NCI-H2171 (cell line): ENCODE results near the gene EEF1AKMT3.
A peak's percentile ranks its signal among the peaks of the same experiment; 100 is the strongest.

ENCODE experiments used
- DNase-seq: peaks from one replicate; lab custom pipeline; 2025; lab: John Stamatoyannopoulos, UW

The EEF1AKMT3 gene

DNA sequence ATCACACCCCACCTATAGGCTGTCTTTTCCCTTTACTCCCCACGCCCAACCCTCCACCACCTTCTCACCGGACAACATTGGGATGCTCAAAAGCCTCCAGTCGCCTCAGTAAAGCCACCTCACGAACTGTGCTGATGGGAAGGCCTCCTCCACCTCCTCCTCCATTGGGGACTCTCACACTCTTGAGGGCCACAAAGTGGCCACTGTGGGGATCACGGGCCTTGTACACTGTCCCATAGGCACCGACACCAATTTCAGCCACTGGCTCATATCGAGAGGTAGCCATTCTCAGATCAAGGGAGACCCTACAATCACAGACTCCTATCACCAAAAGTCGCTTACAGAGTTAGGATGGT is 21.0 kb upstream of the EEF1AKMT3 start:
- DNase-seq = no peak

DNA sequence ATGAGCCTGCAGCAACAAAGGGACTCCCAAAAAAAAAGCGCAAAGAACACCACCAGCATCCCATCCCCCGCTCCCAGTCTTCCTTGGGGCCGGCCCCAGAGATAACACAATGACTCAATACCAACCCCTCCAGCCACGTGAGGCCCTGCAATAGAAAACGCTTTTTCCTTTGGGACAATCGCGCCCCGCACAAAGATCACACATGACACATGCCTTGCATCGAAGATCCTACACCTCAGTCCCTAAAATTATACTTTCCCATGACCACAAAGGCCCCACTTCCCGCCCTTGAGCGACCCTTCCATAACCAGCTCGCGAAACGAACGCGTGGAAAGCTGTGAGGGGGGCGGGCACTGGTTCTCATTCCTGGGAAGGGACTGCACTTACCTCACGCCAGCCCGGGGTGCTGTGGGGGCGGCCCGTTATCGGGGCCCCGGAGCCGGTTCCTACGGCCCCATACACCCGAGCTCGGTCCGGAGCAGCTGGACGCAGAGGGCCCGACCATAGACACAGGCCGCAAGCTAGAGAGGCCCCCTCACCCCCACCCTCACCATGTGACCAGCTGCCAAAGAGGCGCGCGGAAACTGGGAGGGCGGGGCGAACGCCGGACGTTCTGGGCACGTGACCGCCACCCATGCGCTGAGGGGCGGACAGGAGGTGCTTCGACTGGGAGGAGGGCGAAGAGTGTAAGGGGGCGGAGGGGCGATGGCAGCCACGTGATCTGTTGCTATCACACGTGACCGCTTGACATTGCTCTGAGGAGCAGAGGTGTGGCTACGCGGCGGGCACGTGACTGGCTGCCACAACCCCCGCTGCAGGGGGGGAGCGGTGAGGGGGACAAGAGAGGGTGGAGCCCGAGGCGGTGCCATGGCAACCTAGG is 20.4 kb upstream of the EEF1AKMT3 start, which contains the start of gene CDK4:
Gene CDK4, minus strand, starts transcription at position 523 of the 880 bp plus-strand sequence. CDS start 593 bp downstream, outside the sequence.
- peak; percentile 98 for DNase-seq

DNA sequence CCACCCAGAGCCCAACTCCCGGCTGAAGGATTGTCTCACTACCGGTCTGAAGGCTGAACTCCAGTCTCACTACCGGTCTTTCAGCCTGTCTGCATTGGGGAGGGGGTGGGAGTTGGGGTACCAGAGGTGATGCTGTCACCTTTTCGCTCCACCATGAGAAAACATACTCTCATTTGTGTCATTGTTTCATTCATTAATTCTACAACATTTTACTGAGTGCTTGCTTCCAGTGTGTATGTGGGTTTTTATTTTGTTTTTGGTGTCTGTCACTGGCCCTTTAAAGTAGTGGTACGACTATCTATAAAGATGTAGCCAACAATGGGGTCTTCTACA is 19.8 kb upstream of the EEF1AKMT3 start:
- no peak for DNase-seq

DNA sequence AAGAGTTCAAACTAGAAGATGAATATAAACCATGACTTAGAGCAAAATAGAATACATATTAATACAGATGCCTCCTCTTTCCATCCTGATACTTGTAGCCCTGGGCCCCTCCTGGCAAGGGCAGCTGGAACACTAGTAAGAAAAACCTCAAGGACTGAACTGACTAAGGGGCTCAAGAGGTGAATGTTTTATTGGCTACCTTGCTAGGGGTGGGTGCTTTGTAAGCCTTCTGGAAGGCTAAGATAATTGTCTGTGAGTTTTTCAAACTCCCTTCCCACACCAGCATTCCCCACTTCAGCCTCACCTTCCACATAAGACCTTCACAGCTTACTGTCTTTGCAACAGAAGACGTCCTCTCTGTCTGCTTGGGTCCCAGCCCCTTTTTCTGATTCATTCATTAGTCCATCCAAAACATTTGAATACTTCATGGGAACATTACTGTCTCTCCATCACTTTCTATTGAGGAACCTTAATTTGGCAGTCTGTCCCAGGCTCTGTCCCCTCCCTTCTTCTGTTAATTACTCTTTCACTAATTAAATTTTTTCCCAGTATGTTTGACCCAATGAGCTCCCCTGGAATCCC is 18.6 kb upstream of the EEF1AKMT3 start:
- DNase-seq = no peak

DNA sequence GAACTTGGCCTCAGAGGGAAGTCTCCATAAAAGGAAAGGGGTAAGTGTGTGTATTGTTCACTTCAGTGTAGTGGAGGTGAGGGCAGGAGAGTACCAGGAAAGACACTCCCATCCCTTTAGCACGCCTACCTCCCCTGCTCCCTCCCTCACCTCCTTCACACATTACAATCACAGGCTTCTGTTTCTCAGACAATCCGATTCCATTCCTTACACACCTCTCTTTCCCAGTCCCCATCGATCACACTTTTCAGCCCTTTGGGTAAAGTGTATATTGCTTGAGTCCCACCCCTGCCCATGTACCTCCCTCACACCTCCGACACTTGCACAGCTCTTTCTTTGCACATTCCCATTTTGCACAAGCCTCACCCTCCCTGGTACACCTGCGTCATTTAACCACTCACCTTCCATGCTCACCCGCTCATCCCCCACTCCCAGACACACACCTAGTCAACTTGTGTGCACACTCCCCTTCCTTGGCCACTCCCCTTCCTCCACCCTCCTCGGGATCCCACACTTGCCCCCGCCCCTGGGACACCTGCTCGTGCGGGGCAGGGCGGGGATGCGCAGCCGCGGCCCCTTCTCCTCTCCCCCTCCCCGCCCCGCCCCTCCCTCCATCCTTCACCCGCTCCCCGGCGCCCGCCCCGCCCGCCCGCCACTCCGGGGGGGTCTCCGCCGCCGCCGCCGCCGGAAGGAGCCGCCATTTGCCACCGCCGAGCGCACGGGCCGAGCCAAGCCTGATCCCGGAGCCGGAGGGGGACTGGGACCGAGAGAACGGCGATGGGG is 17.8 kb upstream of the EEF1AKMT3 start, which contains the start of gene MARCHF9:
Gene MARCHF9, plus strand, starts transcription at position 693 of the 783 bp plus-strand sequence. CDS start 426 bp downstream, outside the sequence.
- peak; percentile 91 for DNase-seq

DNA sequence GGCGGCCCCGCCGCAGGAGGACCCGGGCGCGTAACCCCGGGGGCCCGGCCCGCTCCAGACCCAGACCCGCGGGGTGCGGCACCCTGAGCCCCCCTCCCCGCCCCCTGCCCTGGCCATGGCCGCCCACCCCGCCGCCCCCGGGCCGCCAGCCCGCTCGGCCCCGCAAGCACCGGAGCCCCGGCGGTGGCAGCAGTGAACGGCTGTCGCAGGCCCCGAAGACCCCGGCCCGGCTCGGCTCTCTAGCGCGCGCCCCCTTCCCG is 17.3 kb upstream of the EEF1AKMT3 start:
- DNase-seq = no peak

DNA sequence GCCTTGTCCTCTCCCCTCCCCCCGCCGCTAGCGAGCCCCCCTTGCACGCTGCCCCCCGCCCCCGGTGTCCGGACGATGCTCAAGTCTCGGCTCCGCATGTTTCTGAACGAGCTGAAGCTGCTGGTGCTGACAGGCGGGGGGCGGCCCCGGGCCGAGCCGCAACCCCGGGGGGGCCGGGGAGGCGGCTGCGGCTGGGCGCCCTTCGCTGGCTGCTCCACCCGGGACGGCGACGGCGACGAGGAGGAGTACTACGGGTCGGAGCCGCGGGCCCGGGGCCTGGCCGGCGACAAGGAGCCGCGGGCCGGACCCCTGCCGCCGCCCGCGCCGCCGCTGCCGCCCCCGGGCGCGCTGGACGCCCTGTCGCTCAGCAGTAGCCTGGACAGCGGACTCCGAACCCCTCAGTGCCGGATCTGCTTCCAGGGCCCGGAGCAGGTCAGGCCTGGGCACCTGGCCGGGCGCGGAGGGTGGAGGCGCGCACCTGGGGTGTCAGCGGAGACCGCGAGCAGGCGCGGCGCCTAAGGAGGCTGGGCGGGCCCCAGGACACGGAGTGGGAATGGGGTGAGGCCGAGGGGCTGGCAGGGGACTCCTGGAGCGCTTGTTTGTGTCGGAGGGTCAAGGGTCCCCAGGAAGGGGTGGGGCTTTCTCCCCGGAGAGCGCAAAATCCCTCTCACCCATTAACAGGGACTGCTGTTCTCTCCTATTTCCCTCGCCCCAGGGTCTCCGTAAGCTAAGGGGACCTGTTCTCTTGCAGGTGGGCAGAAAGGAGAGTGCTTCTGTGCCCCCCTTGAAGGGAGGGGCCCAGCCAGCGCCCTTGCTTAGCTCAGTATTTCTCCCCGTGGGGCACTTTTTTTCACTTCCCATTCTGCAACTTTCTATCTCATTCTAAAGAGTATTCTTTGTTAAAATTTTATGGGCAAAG is 16.7 kb upstream of the EEF1AKMT3 start:
- DNase-seq = peak; percentile 13

DNA sequence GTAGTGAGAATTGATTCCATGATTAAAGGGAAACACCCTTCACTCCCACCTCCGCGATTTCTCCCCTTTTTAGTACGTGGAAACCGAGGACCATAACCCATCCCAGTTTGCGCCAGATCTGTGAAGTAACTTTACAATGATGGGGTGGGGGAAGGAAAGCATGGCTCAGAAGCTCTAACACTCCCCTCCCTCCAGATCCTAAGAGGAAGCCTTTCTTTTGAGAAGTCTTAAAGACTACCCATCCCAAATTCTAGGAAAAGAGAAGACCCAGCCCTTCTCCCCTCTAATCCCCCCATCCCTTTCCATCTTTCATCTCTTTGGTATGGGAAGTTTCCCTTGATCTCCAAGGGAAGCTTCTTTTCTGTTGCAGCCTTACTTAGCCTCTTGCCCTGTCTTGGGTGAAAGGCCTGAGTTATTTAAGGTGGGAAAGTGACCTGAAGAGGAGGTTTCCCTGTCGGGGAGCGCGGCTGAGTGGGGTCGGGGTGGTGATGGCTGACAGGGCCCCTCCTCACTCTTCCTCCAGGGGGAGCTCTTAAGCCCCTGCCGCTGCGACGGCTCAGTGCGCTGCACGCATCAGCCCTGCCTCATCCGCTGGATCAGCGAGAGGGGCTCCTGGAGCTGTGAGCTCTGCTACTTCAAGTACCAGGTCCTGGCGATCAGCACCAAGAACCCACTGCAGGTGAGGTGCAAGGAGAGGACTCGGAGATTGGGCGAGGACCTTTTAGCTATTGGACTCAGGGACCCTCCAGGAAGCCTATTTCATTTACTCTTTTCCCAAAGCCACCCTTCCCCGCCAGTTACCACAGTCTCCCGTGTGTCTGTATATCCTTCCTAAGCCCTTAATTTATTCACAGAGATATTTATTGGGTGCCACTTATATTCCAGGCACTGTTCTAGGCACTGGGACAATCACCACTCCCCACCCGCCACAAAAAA is 15.7 kb upstream of the EEF1AKMT3 start:
- DNase-seq = no peak

DNA sequence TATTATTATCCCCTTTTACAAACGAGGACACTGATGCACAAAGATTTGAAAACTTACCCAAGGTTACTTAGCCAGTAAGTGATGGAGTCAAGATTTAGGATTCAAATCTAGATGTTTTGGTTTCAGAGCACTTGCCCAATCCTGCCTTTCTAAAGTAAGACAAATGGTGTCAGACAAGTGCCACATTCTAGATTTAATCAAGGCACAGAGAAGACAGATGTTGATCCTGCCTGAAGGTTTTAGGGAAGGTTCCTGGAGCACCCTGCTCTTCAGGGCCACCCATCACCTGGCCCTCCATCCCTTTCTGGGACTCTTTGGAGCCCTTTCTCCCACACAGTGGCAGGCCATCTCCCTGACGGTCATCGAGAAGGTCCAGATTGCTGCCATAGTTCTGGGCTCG is 14.6 kb upstream of the EEF1AKMT3 start:
- no peak for DNase-seq

DNA sequence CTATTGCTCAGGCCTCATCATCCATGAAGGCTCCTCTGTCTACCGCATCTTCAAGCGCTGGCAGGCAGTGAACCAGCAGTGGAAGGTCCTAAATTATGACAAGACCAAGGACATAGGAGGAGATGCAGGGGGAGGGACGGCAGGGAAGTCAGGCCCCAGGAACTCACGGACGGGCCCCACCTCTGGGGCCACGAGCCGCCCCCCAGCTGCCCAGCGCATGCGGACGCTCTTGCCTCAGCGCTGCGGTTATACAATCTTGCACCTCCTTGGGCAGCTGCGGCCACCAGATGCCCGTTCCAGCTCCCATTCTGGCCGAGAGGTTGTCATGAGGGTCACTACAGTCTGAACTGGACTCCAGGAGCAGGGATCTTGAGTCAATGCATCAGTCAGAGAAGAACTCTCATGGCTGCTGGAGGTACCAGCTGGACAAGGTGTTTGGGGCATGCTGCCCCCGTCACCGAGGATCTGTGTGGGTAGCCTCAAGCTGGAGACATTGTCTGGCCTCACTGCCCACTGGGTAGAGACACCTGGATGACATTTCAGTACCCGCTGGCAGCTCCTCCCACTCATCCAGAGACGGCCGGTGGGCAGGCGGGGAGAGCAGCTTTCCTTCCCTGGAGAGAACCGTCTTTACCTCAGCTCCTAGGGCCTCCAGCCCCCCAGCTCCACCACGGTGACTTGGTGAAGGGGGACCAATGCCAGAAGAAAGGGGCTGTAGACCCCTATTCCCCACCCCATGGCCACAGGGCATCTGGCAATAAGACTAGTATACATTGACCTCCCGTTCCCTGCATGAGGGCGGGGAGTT is 13.7 kb upstream of the EEF1AKMT3 start:
- DNase-seq = no peak

DNA sequence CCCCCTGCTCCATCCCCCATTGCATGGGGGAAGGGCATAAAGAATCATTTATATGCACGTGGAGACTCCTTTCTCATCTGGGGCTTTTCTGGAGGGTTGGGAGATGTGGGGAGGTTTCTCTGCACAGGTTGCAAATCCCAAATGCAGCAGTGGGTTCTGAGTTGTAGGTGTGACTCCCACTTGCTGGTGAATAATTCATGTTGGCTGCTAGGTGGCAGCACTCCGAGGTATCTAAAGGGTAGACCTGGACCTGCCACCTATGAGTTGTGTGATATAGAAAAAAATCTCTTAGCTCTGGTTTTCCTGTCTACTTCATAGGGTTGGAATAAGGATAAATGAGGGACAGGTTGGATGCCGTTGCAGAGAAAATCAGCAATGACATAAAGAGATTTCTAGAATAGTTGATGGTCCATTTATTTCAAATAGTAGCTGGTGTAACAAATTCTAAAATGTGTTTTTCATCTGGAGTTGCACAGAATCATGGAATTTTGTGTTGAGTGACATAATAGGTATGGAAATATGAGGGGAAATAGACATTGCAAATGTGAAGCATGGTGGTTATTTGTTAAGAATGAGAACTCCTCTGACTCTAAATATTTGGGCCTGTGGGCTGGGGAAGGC is 12.9 kb upstream of the EEF1AKMT3 start:
- DNase-seq = peak; percentile 12

DNA sequence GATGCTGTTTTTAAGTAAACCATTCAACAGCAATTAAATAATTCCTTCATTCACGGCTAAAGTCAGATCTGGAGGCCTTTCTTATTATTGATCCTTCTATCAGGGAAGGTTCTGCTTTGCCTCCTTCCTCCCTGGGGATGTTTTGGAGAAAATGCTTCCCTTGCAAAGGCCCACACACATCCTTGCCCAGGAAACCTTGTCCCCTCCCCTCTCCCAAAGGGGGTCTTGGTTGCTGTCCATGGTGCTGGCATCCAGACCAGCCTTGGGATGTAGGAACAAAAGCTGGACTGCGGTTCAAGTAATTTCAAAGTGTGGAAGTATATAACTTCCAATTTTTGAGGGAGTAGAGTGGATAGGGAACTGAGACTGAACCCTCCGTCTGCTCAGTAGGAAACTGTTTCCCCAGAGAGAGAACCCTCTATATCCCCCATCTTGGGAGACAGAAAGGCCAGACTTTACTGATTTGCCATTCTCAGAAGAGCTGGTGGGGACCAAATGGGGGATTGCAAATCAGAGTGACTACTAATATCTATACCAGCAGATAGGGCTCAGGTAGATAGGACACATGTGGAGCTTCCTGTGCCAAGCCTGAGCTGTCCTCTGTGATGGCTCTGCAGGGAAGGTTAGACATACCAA is 11.9 kb upstream of the EEF1AKMT3 start:
- no peak for DNase-seq

DNA sequence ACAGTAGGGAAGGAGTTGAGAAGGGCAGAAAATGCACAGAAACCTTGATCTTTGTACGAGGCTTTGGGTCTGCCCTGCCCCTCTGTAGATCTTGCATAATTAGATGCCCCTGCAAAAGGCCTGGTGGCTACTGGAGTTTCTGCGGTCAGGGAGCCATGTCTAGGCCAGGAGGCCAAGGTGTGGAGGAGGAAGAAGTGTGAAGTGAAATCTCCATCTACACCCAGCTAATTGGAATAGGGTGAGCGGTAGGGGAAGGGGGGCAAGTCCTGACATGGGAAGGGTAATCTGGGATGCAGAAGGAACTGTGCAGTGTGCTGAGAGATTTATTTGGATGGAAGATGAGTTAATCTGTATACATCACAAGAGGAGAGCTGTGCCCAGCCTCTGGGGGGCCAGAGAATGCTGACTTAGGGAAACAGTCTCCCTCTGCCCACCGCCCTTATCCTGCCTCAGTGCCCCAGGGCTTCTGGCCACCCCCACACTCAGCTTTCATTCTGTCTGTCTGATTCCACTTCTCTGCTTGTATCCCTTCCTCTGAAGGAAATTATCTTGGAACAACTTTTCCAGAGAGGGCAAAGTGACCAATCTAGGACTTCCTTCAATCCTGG is 10.9 kb upstream of the EEF1AKMT3 start:
- no peak for DNase-seq

DNA sequence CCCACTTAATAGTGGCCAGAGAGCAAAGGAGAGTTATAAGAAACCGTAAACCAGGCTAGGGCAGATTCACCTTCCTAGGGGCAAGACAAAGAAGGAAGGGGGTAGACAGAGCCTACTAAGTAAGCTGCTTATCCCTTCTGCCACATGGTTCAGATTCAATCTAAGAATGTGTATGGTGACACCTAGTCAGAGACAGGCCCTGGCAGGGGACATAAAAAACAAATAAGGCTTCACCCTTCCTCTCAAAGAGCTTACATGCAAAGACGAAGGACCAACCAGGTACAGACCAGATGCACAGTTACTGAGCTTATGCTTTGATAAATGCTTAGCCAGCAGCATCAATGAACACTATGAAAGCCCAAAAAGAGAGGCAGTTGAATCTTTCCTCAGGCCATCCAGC is 10.0 kb upstream of the EEF1AKMT3 start:
- no peak for DNase-seq

DNA sequence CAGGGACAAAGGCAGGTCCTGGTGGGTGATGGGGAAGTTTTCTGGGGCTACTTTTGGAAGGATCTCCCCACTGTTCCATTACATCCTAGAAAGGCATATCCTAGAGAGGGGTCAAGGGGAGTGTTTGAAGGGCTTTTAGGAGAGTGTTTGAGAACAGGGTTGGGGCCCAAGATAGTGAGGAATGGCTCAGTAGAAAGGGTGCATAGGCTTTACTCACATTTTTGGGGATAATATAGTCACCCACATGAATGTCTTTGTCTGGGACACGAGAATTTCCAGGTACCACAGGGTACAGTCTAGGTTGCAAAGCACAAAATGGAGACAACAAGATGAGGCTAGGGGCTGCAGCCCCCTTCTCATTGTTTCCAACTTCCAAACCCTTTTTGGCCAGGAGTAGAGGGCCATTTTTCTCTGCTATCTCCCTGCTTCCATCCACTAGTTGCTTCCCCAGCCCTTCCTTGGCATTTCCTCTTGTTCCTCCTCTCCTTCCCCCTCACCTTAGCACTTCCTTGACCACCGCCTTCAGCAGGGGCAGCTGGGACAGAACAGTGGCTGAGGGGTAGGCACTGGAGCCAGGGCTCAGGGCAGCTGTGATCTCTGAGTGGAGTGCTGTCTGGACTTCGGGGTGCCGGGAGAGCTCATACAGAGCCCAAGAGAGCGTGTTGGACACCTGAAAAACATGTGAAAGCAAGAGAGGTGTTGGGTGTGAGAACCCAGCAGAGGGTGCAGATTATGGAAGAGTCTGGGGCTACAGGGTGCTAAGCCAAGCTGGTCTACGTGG is 8.3 kb upstream of the EEF1AKMT3 start:
- DNase-seq = no peak

DNA sequence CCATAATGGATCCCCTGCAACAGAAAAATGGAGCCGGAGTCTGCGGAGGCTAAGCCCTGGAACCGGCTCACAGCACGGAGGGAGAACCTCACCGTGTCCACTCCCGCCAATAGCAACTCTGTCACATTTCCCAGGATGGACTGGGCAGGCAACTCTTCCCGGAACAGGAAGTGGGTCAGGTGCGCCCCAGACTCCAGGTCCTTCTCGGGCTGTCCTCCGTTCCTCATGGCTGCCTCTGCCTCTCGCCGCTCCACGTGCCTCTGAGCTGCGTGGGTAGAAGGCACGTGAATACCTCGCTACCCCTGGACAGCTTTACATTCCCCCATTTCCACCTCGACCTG is 7.8 kb upstream of the EEF1AKMT3 start:
- DNase-seq = no peak

DNA sequence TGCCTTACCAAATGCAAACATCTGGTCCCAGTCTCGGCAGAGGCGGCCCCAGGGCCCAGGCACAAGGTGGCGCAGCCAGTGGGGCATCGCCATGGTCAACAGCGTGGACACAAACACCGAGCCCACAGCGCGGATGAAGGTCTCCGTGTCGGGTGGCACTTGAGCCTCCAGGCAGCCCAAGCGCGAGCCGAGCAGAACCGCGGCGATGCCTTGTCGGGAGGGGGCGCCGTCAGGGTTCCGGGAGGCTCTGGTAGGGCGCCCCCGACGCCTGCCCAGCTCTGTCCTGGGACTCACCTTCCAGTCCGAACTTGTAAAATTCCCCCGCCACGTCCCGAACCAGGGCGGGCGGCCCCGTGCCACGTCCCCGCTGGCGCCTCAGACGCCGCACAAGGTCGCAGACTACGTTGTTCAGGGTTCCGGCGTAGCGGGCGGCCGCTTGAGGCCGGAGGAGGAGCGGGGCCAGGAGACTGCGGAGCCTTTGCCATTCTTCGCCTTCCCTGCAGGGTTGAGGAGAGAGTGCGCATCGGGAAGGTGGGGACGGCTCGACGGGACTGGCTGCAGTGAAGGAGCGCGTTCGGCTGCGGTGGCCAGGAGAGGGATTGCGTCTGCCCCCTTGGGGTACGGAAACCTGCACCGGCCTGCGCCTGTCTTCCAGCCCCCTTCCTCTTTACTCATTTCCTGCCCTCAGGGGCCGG is 7.3 kb upstream of the EEF1AKMT3 start:
- peak; percentile 34 for DNase-seq
